CD4-positive, alpha-beta T cell treated with Interleukin-4 for 1 hour (primary cell): ENCODE results near the gene GNAI1.

Source experiments
- DNase-seq, 2 donors: peaks; one replicate each; pipeline ENCODE4 v3.0.0-alpha.2; 2020 to 2022

Gene GNAI1

DNA sequence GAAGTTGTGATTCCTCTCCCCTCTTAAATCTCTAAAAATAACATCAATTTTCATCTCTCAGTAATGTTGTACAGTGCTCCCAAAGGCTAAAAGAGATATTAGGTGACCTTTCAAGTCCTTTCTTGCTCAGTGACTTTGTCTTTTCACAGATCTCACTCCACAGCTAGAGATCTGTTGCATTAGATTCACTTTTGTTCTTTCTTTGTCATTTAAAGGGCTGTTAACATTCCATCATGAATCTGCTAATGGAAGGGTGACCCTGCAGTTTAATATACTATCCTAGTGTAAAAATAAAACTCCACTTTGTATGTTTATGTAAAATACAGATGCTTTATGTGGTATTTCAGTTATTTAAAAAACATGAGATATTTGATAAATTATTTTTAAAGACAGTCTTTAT lies 30.5 kb downstream of the GNAI1 start:
- DNase-seq: no peak

DNA sequence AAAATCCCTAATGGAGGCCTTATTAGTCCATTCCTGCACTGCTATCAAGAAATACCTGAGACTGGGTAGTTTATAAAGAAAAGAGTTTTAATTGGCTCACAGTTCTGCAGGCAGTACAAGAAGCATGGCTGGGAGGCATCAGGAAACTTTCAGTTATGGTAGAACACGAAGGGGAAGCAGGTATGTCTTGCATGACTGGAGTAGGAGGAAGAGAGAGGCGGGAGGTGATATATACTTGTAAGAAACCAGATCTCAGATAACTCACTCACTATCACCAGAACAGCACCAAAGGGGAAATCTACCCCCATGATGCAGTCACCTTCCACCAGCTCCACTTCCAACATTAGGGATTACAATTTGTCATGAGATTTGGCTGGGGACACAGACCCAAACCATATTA lies 35.8 kb downstream of the GNAI1 start:
- no peak for DNase-seq

DNA sequence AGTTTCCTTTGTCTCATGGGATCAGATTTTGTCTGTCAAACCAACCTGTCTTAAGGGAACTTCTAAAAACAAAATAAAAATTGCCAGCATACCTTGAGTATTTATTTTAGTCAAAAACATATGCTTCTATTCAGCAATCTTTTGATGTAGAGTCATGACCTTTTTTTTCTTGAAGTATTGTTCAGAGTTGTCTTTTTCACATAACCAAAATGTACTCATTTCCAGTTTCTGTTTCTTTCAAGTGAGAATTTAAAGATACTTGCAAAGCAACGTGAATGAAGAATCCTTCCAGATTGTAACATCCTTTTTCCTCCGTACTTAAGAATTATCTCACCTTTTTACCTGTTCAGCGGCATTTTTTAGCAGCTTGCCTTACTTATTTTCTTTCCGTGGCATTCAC lies 37.8 kb downstream of the GNAI1 start:
- DNase-seq: no peak

DNA sequence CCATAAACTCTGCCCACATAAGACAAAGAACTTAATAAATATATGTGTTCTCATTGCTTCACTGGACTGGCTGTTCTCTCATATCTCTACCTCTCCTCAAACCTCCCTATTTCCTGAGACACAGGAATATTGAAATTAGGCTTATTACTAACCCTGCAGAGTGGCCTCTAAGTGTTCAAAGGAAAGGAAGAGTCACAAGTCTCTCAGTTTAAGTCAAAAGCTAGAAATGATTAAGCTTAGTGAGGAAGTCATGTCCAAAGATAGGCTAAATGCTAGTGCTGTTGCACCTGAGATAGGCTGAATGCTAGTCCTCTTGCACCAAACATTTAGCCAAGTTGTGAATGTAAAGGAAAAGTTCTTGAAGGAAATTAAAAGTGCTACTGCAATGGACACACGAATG lies 41.1 kb downstream of the GNAI1 start:
- no peak for DNase-seq

DNA sequence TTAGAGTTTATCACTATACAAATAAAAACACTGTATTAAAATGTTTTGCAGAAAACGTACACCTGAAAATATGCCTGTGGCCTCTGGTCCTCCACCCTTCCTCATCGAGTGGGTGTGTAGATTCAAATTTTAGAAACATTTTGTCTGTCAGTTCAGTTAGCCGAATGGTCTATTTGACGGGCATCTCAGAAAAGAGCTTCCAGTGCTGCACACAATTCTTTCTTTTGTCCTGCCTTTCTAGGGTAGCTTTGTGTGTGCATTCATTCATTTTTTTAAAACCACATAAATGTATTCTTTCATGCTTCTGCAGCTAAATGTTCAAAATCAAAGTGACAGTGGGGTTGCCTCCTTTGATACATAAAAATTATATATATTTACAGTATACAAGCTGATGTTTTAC lies 46.8 kb downstream of the GNAI1 start:
- no peak for DNase-seq

DNA sequence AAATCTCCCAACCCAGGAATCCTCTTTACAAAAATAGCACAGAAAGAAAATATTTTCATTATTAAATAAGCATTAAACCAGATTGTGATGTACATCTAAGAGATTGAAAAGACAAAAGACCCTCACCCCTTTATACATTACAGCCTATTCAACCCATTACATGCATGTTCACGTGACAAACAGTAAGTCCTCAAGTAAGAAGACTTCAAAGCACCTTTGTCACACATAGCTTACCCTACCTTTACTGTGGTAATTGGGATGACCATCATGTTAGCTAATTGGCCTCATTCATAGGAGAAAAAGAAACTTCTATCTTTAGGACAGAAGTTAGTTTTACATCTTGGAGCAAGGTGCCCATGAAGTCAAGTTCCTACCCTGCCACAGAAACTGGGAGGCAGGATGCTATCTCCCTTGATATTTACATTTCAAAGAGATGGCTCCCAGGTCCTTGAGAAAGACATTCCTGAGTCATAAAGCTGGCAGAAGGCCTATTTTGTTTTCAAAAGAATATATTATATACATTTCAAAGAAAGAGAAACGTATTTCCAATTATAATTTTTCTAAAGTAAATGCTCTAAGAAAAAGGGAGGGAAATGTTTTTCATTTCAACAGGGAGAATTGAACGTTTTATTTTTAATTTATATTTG lies 48.1 kb downstream of the GNAI1 start:
- DNase-seq: no peak

DNA sequence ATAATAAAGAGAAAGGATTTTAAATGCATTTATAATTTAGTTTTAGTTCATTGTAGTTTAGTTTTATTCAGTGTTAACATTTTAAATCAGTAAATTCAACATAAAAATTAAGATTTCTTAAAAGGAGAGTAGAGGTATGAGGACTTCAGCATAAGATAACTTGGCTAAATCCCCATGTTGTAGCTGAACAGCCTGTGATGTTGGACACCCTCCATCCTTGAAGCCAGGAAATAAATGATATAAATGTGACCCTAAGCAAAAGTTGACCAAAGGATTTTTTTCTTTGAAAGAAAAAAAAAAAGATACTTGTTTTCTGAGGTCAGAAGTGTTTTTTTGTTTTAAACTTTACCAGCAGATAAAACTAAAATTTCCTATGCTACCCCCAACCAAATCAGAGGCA lies 48.7 kb downstream of the GNAI1 start:
- no peak for DNase-seq

DNA sequence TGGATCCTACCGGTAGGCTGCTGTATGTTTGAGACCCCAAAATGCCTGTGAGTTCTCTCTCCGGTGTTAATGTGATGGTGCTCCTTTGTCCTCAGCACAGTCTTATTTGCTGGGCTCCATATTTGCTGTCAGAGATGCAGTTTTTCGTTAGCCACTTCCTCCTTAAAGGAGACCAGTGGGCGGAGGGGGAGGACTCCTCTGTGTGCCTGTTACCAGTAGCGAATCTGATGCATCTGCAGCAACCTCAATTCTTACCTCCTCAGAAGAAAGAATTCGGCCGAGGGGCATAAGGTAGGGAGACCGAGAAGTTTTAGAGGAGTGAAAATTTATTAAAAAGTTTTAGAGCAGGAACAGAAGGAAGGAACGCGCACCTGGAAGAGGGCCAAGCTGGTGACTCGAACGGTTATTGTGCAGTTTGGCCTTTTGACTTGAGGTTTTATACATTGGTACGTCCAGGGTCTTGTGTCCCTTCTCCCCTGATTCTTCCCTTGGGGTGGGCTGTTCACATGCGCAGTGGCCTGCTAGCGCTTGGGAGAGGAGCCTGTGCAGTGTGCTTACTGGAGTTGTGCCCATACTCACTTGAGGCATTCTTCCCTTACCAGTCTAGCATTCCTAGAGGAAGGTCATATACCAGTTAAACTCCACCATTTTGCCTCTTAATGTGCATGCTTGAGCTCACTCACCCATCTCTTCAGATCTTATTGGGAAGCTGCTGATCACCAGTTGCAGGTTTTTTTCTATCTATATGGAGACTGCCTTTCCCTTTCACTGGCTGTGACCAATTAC lies 49.5 kb downstream of the GNAI1 start:
- DNase-seq: no peak

DNA sequence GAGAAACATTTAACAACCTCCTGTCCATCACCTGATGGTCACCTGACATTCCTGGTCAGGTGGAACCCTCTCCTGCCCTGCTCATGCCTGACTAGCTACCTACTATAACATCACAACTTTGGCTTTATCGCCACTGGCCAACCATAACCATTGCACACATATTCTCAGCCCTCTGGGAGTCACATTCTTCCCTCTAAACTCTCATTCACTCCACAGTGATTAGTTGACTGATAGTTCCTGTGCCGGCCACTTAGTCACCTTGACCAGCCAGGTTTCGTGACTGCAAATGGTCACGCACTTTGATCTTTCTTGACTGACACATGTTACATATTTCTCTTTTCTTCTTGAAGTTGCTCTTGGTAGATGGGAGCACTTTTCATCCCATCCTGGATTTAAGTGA lies 50.1 kb downstream of the GNAI1 start:
- DNase-seq: no peak

DNA sequence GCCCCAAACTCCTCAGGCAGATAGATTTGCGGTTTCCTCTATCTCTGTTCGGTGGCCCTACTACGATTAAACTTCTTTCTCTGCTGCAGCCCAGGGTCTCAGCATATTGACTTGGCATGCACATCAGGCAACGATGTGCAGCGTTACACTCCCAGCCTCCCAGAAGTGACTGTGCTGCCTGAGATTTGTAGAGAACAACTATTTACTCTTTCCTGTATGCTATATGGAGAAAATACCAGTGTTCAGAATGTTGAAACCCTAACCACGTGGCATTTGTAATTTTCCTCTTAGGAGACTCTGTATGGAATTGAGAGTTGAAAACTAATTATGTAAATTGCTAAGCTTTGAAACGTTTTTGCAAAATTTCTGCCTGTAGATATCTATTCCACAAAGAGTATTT lies 50.9 kb downstream of the GNAI1 start:
- DNase-seq: no peak

DNA sequence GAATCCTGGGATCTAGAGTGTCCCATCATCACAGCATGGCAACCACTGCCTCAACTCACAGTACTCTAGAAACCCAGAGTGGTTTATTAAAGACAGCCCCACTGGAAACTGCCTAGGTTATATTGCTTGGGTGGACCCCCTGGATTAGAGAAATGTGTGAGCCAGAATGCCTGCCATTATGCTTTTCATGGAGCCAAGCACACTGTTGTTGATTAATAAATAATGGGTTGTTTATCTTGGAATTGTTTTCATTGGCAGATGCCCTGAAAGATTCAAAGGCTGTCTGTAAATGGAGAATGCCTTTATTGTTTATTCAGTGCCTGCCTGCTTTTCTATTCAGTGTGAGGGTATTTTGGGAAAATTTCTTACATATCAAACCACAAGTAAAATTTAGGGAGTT lies 52.1 kb downstream of the GNAI1 start:
- DNase-seq: no peak

DNA sequence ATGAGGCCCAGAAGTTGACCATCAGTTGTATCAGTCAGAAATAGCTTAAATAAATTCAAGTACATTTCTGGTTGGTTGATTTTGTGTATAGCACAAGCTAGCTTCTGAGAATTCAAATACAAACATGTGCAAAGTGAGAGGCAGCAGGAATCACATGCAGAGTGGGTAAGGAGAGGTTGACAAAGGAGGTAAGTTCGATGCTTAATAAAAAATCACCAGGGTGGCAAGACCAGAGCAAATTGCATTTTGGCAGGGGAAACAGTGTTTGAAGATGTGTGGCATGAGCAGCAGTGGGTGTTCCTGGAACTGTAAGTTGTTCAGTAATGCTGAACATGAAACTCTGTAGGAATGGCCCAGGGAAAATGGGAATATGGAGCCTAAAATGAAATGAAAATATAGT lies 52.6 kb downstream of the GNAI1 start:
- no peak for DNase-seq

DNA sequence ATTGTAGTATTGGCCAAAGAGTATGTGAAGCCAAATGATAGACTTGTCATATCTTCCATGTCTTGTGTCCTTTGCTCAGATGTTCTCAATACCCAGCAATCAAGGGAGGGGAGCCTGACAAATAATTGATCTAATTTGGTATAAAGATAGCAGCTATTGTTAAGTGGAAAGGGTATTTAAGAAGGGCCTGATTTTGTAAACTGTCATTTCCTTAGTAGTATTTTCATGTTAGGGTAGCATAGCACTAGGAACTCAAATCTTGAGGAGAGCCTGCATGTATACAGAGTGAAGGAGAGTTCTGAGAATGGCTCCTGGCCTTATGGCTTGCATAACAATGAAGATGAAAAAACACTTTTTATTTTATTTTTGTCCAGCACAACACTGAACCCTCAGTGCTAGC lies 53.1 kb downstream of the GNAI1 start:
- DNase-seq: no peak

DNA sequence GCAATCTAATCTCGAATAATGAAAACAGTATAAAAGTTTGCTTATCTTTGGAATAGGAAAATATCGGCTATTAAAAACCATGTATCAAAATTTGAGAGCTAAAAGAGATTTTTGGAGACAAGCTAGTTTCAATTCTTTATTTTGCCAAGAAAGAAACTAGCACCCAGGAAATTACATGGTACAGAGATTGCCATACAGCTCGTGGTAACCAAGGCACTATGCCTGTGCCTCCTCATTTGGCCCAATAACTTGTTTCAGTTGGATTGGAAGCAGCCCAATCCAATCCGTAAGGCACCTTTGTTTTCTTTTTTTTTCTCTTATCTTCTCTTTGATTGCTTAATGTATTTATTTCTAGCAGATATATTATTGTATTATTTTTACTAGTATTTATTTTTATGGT lies 55.0 kb downstream of the GNAI1 start:
- DNase-seq: no peak

DNA sequence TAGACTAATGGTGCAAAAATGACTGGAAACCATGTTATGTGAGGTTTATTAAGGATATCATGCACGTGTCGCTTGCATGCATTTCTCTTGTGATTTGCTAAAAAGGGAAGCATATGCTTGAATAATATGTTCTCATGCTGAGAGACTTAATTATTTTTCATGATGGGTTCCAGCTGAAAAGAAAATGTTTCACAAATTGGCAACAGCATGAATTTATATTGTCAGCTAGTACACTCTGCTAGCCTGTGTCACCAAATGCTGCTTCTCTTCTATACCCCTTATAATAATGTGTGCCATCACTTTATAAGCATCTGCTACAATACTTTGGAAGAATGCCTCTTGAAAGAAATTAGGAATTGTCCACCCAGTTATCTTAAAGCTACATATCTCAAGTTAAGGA lies 63.0 kb downstream of the GNAI1 start:
- no peak for DNase-seq

DNA sequence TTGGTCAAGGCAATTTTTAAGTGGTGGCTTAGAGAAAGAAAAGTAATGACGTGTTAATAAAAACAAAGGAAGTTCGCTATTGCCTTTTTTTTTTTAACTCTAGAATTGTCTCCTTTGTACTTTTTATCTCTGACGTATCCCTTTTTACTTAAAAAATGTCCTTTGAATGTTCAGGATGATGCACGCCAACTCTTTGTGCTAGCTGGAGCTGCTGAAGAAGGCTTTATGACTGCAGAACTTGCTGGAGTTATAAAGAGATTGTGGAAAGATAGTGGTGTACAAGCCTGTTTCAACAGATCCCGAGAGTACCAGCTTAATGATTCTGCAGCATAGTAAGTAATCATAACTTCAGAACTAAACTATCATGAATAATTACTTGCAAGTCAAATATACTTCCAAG lies 64.4 kb downstream of the GNAI1 start:
- no peak for DNase-seq

DNA sequence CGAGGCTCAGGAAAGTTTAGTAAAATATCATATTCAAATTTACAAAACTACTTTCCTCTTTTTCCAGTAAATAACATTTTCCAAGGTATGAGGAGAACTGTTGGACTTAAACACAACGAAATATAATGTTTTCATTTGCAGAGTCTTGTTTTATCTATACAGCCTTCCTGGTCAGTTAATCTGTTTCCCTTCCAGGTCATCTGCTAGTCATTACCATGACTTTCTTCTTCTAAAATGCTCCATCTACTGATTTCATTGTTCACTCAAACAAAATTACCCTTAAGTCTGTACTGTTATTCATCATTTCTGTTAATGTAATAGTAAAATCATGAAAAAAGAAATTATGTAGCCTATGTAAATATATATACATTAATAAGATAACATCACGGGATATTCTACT lies 69.8 kb downstream of the GNAI1 start:
- no peak for DNase-seq

DNA sequence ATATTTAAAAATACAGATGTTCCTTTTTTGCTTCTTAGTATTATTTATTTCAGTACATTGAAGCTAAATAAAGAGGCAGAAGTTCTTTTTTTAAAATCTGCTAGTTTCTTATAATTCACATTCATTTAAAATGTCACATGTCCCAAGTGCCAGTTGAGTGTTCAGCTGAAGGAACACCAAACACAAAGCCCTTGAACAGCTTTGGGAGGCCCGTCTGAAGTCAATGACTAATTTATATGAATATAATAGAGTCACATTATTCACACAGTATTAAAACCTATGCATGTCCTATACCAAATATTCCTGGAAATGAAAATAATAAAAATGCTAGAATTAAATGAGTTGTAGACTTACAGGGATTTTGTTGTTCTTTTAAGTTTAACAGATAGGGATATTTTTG lies 70.3 kb downstream of the GNAI1 start:
- DNase-seq: no peak

DNA sequence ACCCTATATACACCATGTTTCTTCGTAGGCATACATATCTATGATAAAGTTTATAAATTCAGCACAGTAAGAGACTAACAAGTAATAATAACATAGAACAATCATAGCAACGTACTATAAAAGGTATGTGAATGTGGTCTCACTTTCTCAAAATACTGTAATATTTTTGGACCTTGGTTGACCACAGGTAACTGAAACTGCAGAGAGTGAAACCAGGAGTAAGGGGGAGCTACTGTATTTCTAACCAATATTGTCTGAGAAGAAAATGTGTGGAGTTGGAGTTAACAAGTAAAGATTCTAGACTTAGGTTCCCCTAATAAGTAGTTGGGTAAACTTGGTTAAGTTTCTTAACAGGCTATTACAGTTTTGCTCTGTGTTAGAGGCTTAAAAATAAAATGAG lies 72.1 kb downstream of the GNAI1 start:
- no peak for DNase-seq

DNA sequence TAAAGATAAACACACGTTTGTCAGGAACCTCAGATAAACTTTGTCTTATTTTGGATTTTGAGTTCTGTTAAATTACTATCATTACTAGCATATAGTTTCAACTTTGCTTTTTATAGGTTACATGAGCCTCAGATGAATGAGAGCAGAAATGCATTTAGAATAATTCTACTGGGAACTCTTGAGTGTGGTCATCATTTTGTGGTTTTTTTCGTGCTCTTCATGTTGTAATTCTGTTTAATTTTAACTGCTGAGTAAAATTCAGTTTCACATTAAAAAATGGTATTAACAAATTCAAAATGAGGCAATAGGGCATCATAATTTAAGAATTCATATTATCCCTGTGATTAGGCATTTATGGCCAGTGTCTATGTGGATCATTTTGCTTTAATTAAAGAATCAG lies 72.9 kb downstream of the GNAI1 start:
- no peak for DNase-seq

DNA sequence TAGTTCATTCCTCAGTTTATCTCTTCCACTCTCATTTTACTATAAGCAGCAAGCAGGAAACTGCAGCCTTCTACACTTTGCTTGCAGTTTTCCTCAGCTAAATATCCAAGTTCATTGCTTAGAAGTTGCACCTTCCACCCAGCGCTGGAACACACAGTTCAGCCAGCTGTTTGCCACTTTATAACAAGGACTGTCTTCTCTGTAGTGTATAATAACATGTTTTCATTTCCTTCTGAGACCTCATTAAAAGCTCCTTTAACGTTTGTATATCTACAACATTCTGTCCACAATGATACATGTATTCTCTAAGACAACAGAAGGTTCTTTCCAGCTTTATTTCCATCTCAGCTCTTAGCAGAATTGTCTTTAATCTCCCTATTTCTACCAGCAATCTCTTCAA lies 74.1 kb downstream of the GNAI1 start:
- no peak for DNase-seq

DNA sequence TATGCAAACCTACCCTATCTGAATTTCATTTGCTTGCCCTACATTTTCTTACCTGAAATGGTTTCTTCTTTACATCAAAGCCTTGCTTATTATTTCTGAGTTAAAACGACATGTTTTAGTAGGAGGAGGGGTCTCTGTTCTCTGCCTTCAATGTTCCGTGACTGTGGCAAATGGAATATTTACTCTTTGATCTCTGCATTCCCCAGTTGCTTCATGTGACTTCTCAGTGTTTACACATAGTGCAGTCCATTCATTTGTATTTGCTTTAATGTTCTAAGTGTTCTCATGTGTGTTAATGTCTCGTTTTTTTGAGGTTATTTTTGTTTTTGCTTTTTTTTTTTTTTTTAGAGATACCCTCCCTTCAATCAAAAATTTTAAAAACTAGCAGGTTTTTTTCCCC lies 75.8 kb downstream of the GNAI1 start:
- DNase-seq: no peak

DNA sequence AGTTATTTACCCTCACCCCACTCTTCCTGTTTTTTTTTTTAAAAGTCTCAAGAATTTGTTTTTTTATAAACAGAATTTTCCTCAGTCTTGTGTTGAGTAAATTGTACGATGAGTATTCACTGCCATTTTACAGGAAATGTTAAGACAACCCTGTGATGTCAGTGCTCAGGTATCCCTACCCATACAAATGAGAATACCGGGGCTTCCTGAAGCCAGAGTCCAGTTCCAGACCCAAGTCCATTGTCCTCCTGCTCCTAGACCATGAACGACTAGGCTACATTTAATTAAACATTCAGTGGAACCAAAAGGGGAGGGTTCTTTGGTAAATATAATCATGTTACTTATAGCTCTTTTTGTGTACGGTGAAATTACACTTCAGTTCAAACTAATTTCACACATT lies 79.2 kb downstream of the GNAI1 start:
- DNase-seq: no peak

DNA sequence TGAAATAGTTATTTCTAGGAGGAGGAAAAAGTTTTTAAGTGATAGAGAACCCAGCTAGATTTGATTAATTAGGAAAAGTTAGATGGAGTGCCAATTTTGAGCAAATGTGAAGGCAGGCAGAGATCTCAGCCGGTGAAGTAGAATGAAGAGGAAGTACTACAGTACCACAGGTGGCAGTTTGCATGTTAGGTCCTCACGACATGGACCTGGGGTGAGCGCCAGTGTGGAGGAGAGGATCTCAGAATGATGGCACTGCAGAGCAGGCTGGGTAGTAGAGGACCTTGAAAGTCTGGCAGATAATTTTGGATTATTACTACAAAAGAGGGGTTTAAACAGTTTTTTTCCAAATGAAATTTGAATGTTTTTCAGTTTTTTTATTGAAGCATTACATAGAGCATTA lies 81.1 kb downstream of the GNAI1 start:
- DNase-seq: no peak
